ENCODE results near the gene BFSP2.
"Not testable (repeated sequence)": the region's sequence is repeated elsewhere in the genome, so short reads cannot be mapped to it uniquely, and the experiment has no call there.

Gene BFSP2

DNA sequence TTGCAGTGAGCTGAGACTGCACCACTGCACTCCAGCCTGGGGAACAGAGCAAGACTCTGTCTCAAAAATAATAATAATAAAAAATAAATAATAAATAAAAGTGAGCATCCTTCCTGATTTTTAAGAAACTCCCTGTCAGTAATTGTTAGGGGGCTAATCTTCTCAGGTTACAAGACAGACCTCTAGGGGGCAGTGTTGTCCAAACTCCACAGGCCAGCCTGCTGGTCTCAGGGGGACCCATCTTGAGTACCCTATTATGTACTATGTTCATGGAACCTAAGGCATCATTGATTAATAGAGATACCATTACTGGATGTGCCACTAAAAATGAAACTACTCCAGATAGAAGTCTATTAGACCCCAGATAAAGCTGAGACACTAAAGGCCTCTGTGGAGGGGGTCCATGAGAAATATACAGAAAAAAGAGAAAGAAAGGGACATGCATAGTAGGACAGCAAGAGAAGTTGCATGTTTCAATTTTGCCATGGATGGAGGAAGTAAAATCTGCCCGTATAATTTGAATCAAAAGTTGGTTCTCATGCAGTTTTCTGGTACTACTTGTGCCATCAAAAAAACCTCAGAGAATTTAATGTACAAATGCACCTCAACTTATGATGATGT, 88.2 kb downstream of the BFSP2 start:
- DNase-seq, result peak; percentile 44

DNA sequence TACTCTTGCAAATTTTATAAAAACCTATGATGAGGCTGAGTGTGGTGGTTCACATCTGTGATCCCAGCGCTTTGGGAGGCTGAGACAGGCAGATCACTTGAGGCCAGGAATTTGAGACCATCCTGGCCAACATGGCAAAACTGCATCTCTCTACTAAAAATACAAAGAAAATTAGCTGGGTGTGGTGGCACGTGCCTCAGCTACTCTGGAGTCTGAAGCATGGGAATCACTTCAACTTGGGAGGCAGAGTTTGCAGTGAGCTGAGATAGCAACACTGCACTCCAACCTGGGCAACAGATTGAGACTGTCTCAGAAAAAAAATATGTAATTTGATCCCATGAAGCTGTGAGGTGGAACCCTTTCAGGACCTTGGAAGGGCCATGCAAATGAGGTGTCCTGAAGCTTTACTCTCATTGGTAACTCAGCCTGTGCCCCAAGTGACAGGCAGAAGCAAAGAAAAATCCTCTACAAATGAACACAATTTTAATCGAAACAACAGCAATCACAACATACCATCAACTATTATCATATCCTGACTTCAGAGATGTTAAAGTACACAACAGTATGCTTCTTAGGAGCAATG, 89.0 kb downstream of the BFSP2 start:
- DNase-seq, result no peak

DNA sequence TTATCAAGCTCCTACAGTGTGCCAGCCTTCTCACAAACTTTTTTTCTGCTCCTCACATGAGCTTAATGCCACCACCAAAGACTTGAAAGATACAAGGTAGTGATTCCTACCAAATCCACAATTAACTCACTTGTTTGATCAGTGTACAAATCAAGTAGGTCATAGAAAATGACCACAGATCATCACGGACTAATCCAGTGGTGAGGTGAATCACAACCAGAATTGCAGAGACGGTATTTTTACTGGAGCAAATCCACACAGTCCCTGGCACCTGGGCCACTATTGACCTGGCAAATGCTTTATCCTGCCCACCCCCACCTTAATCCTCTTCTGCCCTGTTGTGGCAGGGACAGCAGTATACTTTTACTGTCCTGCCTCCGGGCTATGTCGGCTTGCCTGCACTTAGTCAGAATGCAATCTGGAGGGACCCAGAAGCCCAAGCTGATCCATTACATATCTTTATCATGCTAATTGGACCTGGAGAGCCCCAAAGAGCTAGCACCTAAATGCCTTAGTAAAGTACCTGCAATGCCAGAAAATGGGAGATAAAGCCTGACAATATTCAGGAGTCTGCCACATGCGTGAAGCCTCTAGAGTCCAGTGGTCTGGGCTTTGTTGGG, 89.7 kb downstream of the BFSP2 start:
- no peak for DNase-seq

DNA sequence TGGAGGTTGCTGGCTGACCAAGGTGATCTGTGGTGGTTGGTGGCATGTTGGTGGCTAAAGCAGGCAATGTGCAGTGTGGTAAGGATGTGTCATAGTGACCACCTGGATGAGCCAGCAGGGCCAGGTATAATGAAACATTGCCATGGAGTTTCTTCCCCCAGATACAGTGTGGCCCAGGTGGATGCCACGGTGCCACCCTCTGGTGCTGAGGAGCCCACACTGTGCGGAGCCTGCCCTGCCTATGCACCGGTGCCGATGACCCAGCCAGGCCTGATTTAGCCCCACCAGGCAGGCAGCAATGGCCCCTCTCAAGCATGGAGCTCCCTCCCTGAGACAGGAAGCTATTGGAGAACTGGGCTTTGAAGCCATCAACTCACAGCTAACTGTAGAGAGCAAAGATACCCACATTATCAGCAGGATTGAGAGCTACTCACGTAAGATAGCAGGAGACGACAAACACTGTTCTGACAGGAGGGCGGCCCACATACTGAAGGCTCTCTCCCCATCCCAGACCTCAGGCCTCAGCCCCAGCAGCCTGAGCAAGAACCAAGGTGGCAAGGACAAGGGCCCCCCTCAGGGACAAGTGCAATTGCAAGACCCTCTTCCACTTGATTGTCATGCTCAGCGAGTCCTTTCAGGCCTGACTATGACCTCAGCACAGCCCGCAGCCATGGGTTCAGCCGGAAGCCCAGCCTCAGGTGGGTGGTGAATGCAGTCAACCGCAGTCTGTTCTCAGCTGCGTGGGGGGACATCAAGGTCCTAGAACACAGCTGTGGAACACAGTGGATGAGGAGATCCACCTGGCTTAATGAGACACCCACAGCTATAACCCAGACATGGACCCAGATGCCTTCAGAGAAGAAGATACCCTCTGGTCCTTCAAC, 90.9 kb downstream of the BFSP2 start:
- peak; percentile 61 for DNase-seq

DNA sequence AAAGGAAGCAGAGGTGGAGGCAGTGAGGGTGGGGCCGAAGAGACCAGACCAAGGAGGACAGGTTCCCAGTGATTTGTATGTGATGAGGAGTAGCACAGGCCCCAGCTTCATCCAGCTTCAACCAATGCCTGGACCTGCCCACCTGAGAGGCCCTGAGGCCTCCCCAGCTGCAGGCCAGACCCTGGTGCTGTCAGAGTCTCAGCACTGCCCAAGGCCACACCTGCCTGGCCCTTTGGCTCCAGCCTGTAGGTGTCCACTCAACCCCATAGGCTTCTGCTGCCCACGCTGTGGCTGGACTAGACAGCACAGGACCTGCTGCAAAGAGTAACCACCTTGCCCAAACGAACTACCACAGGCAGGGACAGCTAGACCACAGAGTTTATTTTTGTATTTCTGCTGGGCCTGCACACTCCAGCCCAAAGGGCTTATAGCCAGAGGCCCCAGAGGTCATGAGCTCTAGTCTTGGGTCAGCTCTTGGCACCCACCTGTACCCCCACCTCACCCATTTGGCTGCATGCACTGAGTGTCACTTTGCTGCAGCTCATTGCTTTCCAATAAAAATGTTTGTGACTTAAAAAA, 91.7 kb downstream of the BFSP2 start:
- DNase-seq, result no peak

DNA sequence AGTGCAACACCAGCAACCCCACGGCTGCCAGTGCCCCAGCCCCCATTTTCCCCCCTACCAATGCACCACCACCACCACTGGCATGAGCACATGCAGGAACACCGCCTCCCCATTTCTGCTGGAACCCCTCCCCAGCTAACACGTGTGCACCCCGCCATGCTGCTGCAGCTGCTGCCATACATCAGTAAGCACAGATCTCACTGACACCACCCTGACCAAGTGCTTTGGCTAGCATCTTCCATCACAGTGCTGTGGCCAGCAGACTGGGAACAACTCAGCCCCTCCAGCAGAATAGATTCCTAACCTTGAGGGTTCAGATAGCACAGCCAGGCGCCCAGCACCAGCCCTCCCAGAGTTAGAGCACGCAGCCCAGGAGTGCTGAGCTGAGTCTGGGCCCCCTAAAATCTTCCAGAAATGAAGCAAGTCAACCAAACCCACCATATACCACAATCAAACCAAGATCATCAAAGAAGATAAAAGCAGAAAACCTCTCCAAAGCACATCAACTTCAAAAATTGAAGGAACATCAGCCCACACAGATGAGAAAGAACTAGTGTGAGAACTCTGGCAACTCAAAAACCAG, 92.4 kb downstream of the BFSP2 start:
- DNase-seq, result no peak

DNA sequence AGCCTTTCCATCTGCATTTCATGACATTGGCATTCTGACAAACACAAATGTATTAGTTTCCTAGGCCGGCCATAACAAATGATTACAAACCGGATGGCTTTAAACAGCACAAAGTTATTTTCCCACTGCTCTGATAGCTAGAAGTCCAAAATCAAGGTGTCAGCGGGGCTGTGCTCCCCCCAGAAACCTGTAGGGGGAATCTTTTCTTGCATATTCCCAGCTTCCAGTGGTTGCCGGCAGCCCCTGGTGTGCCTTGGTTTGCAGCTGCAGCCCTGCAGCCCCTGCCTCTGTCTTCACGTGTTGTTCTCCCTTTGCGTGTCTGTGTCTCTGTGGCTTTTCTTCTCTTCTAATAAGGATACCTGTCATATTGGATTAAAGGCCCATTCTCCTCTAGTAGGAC, 94.6 kb downstream of the BFSP2 start:
- no peak for DNase-seq

DNA sequence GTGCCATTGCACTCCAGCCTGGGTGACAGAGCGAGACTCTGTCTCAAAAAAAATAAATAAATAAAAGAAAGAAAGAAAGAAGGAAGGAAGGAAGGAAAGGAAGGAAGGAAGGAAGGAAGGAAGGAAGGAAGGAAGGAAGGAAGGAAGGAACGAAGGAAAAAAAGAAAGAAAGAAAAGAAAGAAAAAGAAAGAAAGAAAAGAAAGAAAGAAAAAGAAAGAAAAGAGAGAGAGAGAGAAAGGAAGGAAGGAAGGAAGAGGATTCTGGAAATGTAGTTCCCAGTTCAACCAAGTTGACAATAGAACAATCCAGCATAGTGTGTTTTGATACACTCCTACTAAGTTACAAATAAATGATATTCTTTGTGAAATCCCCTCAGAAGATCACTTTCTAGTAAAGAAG, 102.7 kb downstream of the BFSP2 start:
- not testable (repeated sequence) for DNase-seq

DNA sequence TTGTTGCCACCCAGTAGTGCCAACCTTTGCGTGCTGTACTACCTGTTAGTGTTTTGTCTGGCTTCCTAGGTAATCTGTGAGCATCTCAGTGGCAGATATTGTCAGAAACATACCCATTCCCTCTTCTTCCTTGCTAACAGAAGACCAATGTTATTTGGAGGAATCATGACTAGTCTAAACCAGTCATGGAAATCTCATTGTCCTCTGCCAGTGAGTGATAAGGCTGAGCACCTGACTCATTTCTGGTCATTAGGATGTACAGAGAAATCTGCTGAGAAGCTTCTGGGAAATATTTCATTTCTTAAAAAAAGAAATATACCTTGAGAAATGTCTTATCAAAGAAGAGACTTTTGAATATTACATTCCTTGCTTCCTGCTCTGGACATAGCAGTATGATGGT, 103.6 kb downstream of the BFSP2 start:
- DNase-seq, result no peak

DNA sequence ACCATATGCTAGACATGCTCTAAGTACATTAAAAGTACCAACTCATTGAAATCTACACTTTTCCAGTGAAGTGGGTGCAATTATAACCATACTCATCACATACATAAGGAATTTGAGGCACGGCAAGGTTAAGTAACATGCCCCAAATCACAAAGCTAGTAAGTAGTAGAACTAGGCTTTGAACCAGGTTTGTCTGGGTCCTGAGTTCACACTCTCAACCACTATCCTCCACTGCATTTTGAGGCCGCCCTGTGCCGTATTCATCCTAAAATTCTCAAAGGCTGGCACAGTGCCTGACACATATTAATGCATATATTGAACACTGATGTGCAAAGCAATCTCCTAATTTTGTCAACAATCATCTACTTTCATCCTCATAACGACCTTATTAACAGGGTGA, 104.9 kb downstream of the BFSP2 start:
- DNase-seq, result no peak

DNA sequence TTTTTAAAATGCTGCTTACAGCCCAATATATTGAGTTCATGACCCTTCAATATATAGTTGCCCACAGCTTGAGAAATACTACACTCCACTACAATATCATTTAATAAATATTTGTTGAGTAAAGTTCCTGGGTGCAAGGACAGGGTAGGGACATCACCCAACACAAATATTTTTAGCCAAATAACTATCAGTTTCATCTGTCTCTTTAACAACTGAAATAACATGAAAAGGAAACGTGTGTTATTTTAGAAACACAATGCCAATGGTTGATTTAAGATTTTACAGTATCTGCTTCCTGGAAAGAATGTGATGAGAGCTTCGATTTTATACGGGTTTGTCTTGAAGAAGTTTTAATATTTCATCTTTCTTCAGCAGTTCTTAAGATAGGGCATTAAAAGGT, 106.0 kb downstream of the BFSP2 start:
- DNase-seq, result no peak

DNA sequence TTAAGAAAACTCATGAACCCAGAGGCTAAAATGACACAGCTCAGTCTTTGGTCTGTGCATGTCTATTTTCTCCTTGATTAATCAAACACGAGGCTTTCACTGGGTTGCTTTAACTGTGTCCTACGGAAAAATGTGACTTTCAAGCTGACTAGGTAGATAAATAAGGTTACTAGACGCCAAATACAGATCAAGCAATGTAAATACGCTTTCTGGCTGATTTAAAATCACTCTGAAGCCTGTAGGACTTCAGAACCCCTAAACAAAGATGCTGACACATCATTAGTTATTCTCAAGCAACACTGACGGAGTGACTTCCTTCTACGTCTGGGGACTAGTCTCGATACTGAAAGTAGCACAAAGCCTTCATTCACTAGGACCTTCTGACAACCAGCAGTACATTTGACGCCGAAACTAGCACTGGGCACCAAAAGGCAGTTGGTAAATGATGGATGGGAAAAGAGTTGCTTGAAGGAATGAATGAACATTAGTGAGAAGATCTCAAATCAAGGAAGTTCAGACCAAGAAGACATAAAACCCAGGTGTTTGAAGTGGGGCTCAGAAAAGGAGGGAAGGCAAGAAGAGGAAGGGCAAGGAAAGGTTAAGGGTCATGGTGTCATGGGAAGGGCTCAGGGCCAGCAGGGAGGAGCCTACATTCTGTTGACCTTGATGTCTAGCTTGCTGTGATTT, 106.5 kb downstream of the BFSP2 start:
- DNase-seq, result no peak

DNA sequence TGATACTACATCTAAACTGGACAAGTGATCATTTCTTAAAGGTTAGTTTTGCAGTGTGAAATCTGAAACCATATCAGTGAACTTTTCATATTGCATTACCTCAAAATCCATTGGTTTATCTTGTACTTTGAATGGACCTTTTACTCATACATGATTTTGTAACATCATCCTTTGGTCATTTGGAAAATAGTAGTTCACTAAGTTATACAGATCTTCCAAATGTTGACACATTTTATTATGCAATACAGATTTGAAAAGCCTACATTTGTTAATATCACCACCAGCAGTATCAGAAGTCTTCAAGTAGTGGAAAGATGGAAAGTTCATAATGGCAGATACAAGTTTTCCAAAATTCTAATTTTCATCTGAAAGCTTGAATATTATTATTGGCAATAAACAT, 109.6 kb downstream of the BFSP2 start:
- no peak for DNase-seq

DNA sequence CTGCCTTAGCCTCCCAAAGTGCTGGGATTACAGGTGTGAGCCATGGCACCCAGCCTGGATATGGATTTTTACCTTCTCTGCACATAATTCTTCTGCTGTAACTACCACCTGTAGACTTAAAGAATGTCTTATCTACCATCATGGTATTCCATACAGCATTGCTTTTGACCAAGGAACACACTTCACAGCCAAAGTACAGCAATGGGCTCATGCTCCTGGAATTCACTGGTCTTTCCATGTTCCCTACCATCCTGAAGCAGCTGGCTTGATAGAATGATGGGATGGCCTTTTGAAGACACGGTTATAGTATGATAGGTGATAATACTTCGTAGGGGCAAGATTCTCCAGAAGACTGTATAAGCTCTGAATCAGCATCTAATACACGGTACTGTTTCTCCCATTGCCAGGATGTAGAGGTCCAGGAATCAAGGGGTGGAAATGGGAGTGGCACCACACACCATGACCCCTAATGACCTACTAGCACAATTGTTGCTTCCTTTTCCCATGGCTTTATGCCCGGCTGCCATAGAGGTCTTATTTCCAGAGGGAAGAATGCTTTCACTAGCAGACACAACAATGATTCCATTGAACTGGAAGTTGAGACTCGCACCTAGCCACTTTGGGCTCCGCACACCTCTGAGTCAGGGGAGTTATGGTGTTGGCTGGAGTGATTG, 112.7 kb downstream of the BFSP2 start:
- DNase-seq, result no peak

DNA sequence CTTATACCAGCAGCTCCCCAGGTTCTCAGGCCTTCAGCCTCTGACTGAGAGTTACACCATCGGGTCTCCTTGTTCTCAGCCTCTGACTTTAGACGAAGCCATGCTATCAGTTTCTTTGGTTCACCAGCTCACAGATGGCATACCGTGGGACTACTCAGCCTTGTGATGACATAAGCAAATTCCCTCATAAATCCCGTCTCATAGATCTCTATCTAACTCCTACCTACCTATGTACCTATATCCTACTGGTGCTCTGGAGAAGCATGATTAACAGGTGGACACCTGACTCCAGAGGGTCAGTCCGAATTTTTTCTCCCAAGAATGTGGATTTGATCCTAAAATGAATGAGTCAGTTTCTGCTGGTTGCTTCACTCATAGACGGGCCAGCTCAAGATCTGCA, 114.6 kb downstream of the BFSP2 start:
- no peak for DNase-seq

DNA sequence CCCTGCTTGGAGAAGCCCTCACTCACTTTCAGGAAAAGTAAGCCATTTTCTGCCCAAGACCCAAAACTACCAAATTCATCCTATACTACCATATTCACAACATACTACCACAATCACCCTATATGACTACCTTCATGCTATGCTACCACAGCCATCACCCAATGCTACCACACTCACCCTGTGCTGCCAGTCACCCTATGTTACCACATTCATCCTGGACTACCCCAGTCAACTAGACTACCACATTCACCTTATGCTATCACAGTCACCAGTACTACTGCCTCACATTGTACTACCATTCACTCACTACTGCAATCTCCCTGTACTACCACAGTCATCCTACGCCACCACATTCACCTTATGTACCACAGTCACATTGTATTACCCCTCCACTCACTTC, 115.3 kb downstream of the BFSP2 start:
- no peak for DNase-seq

DNA sequence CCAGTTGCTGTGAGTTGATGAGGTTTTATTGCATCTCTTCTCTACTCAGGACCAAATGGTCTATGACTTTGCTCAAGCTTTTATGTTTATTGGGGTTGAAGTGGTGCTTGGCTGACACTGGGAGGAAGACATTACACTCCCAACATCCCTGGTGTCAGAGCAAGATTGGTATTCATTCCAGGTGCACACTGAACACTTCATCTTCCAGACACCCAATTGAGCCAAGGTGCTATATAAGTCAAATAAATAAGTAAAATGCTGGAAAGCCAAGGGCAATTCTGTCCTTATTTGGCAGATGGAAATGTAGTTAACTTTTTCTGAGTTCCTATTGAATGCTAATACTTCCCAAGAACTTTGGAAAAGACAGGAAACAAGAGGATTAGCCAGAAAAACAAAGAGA, 120.4 kb downstream of the BFSP2 start:
- no peak for DNase-seq

DNA sequence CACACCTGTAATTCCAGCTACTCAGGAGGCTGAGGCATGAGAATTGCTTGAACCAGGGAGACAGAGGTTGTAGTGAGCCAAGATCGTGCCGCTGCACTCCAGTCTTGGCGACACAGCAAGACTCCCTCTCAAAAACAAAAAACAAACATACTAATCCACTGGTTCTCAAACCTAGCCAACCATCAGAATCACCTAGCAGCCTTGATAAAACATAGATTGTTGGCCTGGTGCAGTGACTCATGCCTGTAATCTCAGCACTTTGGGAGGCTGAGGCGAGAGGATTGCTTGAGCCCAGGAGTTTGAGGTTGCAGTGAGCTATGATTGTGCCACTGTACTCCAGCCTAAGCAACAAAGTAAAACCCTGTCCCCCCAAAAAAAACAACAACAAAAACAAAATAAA, 121.1 kb downstream of the BFSP2 start:
- not testable (repeated sequence) for DNase-seq

DNA sequence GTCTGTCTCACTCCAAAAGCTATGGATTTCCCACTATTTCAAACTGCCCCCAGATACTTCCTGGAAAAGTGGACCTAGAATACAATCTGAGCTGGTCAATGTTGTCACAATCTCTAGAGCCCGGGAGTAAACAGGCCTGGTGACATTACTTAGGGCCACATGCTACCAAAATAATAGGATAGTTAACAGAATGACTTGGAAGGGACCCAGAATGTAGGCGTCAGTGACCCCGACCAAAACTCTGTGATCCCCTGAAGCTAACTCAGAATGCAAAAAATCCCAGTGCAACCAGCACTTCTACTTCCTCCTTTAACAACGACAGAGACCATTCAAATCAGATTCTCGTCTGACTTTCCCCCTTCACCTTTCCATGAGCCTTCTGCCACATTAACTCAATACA, 122.1 kb downstream of the BFSP2 start:
- DNase-seq, result no peak

DNA sequence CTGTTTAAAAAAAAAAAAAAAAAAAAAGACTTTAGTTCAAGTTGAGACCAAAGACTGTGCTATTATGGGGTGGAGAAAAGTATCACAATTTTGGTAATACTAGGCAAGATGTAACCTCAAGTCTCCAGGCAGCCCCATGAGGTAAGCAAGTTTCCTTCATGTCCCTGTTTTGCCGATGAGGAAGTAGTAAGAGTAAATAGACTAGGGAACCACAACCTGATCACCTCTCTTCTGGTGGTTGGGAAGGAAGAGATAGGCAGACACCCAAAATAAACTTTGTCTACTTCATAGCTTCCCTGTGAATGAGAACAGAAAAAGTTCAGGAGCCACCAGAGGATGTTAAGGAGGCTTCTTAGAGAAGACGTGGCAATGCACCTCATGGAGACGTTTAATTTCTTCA, 123.9 kb downstream of the BFSP2 start:
- not testable (repeated sequence) for DNase-seq

Data from activated T-cell treated with anti-CD3 and anti-CD28 coated beads, Interleukin-2, amount 50 U/mL, for 1 hour (primary cell).